Middle frontal gyrus (tissue), 1 donor: ENCODE results near the gene ZC3H18.

Experiments used
- DNase-seq: peaks from one replicate; pipeline ENCODE4 v3.0.0-alpha.2; 2015; ENCODE audit warnings: low spot score; ENCODE audit errors: extremely low spot score

ZC3H18 gene

DNA sequence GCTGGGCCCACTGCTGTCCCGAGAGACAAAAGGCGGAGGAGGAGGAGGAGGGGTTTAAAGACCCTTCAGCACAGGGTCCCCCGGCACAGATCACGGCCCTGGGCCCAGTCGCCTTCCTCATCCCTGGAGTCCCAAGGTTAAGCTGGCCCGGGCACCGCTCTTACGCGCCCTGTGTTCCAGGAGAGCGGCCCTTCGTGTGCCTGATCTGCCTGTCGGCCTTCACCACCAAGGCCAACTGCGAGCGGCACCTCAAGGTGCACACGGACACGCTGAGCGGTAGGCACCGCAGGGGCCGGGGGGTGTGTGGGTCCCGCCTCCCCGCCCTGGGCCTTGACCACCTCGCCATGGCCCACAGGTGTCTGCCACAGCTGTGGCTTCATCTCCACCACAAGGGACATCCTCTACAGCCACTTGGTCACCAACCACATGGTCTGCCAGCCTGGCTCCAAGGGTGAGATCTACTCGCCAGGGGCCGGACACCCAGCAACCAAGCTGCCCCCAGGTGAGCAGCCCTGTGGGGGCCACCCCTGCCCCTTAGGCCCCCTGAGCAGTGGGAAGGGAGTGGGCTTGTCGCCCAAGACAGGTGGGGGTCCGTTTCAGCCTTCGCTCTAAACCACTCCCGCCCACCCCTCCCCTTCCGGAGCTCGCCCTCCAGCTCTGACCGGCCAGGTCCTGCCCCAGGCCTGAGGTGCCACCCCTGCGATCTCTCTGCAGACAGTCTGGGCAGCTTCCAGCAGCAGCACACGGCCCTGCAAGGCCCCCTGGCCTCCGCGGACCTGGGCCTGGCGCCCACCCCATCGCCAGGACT, 37.6 kb upstream of the ZC3H18 start:
- no peak for DNase-seq

DNA sequence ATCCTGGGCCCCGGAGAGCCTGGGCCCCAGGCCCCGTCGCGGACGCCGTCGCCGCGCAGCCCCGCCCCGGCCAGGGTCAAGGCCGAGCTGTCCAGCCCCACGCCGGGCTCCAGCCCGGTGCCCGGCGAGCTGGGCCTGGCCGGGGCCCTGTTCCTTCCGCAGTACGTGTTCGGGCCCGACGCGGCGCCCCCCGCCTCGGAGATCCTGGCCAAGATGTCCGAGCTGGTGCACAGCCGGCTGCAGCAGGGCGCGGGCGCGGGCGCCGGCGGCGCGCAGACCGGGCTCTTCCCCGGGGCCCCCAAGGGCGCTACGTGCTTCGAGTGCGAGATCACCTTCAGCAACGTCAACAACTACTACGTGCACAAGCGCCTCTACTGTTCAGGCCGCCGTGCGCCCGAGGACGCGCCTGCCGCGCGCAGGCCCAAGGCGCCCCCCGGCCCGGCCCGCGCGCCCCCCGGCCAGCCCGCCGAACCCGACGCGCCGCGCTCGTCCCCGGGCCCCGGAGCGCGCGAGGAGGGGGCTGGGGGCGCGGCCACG, 36.8 kb upstream of the ZC3H18 start:
- DNase-seq = peak; percentile 66

DNA sequence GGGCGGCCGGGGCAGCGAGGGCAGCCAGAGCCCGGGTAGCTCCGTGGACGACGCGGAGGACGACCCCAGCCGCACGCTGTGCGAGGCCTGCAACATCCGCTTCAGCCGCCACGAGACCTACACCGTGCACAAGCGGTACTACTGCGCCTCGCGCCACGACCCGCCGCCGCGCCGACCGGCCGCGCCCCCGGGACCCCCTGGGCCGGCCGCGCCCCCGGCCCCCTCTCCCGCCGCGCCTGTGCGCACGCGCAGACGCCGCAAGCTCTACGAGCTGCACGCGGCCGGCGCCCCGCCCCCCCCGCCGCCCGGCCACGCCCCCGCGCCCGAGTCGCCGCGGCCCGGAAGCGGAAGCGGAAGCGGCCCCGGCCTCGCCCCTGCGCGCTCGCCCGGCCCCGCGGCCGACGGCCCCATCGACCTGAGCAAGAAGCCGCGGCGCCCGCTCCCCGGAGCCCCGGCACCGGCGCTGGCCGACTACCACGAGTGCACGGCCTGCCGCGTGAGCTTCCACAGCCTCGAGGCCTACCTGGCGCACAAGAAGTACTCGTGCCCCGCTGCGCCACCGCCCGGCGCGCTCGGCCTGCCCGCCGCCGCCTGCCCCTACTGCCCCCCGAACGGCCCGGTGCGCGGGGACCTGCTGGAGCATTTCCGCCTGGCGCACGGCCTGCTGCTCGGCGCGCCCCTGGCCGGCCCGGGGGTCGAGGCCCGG, 36.1 kb upstream of the ZC3H18 start:
- DNase-seq = peak; percentile 18

DNA sequence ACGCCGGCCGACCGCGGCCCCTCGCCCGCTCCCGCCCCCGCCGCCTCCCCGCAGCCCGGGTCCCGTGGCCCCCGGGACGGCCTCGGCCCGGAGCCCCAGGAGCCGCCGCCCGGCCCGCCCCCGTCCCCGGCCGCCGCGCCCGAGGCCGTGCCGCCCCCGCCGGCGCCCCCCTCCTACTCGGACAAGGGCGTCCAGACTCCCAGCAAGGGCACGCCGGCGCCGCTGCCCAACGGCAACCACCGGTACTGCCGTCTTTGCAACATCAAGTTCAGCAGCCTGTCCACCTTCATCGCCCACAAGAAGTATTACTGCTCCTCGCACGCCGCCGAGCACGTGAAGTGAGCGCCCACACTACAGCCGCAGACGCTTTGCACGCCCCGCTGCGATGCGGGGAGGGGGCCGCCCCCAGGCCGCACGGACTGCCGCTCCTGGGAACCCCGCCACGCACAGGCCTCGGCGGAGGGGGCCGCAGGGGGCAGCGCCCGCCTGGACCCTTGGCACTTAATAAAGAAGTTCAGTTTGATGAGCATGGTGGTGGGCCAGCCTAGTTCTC, 35.5 kb upstream of the ZC3H18 start:
- DNase-seq = no peak

DNA sequence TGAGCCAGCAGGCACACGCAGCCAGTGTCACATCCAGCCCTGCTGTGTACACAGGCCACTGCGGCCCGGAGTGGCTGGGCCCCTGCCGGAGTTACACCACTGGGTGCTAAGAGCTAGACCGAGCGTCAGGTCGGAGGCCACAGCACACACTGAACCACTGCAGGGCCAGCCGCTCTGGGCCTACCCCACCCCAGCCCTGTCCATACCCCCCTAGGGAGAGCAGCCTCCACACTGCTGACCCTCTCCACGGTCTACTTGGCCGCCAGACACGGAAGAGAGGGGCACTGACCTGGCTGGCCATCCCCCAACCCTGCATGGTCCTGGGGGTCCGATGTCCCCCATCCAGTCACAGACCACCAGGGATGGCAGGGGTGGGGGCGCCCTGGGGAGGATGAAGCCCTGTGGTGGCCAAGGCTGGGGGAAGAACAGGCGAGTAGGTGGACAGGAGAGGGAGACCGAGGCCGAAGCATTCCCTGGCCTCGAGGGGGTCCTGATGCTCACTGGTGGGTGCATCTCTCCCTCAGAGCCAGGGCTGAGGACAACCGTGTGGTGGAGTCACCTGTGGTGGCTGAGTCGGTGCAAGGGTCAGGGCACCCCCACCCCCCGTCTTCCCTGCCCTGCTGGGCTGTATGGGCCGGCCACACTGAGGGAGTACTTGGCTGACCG, 34.9 kb upstream of the ZC3H18 start:
- no peak for DNase-seq

DNA sequence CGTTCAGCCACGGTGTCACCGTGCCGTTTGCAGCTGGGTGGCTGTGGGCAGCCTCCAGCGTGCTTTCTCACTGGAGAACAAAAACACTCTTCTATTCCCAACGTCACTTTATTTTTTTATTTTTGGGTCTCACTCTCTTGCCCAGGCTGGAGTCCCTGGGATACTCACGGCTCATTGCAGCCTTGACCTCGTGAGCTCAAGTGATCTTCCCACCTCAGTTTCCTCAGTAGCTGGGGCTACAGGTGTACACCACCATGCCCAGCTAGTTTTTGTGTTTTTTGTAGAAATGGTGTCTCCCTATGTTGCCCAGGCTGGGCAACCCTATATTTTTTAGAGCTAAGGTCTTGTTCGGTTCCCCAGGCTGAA, 34.4 kb upstream of the ZC3H18 start:
- DNase-seq = no peak

DNA sequence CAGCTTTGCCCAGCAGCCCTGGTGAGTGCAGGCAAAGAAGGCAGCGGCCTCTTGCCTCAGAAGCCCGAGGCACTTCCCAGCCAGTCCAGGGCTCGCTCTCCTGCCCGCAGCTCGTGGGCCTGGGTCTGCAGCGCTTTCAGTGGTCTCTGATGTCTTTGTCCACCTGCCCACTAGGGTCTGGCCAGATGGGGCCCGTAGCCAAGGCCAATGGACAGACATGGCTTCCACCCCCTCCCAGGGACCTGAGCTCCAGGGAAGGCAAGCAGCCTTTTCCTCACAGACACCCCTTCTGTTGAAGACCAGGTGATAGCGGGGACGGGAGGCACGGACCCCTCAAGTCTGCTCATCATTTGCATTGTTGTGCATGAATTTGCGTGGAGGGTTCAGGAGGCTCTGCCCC, 33.7 kb upstream of the ZC3H18 start:
- DNase-seq = no peak

DNA sequence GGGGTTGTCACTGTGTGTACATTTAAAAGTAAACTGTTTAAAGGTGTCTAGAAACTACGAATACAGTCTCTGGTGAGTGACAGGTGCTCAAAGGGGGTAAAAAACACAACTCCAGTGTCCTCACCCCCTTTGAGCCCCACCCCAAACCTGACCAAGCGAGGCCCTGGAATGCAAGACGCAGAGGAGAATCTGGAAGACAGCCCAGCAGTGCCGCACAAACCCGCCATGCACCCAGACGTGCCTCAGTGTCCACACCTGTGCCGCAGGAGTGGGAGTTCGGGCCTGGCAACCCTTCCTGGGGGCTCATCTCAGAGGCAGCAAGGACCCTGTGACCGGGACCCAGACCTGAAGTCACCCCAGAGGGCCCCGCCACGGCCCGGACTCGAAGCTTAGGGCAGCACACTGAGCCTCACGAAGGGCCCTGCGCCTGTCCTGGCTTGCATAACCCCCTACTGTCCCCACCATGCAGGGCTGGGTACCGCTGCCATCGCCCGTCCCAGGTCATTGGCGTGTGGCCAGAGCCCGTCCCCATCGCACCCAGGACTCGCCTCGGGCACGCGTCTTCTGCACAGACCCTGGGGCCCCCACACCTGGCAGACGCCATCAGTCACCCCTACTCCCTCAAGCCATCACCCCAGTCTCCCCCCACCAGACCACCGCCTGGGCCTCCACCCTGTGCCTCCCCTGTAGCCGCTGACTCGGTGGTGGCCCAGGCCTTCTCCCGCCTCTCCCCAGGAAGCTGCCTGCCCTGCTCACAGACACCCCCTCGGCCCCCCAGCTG, 33.0 kb upstream of the ZC3H18 start:
- DNase-seq = no peak

DNA sequence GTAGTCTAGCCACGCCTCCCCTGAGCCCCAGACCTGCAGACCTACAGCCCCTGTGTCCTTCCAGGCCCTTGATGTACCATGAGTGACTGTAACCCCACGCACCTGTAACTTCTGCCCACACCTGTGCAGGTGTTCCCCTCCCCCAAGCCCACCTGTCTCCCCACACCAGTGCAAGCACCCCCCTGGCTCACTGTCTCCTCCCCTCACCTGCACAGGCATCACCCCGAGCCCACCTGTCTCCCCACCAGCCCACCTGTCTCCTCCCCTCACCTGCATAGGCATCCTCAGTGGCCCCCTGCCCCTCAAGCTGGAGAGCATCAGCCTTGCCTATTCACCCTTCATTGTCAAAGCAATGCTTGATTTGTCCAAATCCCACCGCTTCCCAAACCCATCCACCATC, 32.3 kb upstream of the ZC3H18 start:
- DNase-seq = no peak

DNA sequence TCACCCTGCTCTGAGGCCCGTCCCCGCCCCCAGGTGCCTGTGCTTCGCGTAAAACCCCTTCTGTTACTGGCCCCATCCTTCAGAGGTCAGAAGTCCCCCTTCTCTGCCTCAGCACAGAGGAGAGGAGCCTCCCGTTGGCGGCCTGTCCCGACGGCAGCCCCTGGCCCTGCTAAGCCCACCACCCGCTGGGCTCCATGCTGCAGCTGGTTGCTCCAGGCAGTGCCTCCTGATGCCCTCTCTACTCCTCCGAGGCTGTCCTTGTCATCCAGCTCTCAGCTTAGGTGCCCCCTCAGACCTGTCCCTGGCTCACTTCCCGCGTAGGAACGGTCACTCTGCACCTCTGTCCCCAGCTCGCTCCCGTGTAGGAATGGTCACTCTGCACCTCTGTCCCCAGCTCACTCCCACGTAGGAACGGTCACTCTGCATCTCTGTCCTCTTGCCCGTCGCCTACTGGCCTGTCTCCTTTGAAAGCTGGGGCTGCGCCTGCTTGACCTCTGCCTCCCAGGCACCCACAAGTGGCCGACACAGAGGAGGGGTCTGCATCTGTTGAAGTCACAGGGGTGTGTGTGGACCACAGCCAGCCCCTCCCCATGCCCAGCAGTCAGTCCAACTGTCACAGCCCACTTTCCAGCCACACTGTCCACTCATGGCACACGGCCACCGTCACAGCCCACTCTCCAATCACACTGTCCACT, 31.7 kb upstream of the ZC3H18 start:
- DNase-seq = no peak

DNA sequence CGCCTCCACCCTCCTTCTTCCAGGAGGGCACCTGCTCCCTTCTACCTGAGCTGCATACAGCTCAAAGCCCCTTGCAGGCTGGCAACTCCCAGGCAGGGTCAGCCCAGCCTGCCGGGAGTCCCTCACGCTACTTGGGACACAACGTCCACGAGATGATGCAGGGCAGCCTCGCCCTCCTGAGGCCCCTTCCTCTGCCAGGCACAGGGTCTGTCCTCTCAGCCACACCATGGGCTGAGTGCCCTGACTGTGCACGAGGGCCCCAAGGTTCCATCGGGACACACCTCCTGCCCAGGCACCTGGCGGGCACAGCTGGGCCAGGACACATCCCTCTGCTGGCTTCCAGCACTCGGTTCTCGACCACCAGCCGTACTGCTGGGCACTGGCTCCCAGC, 30.9 kb upstream of the ZC3H18 start:
- no peak for DNase-seq

DNA sequence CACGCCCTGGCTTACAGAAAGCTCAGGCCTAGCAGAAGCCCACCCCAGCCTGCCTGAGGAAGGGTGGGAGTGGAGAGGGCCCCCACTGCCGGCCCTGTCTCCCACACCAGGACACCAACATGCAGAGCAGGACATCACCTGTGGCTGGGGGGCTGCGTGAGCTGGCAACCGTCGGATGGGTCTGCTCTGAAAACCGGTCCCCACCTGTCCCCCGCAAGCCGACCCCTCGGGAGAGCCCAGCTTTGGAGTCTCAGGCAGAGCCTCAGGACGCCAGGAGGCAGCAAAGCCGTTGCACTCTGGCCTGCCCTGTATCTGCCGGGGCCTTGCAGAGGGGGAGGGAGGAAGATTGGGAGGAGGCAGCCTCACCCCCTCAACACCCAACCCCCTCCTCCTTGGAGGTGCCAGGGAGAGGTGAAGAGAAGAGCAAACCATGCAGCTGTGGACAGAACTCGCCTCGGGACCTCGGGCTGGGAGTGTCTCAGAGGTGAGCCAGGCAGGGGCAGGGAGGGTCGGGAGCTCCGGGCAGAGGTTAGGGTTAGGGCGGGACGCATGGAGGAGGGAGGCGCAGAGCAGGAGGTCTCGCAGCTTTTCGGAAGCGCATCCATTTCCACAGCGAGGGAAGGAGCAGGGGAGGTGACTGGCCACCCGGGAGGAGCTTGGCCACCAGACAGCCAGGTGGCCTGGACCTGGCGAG, 30.4 kb upstream of the ZC3H18 start:
- no peak for DNase-seq

DNA sequence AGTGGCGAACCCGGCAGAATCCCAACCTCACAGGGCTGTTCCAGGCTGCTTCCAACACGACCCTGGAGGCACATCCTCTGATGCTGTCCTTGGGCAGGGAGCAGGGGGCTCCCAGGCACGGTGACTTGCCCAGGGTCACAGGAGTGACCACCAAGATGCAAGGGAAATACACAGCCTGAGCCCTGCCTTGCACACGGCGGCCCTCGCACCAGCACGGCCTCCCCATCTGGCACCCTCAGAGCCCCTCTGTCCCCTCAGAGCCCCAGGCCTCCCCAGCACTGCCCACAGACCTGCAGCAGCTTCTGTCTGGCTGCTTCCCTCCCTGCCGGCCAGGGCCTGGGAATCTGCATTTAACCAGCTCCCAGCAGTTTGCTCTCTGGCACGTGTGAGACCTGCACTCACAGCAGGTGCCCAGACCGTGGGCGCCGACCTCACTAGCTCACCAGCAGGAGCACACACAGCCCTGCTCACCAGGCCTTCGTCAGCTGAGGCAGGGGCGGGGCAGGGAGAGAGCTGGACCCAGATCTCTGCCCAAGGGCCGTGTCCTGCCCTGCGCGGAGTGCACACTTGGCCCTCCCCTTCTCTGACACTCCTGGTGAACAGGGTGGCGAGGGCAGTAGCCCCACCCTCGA, 29.7 kb upstream of the ZC3H18 start:
- no peak for DNase-seq

DNA sequence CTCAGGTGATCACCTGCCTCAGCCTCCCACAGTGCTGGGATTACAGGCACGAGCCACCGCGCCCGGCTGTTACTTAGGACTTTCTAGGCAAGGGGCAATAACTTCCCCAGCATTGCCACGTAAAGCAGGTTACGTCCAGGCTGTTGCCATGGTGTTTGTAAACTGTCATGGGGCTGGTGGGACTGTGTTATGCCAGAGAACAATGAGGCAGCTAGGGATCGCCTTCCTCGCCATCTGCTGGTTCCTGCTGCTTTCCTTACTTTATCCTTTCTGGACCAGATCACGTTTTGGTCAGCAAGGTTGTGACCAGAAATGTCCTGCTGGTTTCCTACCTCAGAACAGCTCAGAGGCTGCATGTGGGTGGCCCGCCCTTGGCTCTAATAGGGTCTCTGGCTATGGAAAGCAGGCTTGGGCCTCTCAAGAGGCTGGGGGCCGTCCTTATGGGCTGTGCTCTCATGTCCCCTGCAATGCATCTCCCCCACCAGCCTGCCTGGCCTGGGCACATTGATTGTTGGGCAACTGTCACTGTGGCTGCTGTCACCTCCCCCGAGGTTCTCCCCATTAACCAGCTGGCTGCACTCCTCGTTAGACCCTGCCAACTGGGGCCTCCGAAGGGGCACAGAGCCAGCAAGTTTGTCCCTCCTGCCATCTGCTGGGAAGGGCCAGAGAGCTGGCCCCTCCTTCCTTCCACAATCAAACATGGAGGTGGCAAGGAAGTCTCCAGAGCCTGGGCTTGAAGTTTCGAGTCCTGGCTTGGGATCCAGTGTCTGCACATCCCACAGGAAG, 28.2 kb upstream of the ZC3H18 start:
- DNase-seq = no peak

DNA sequence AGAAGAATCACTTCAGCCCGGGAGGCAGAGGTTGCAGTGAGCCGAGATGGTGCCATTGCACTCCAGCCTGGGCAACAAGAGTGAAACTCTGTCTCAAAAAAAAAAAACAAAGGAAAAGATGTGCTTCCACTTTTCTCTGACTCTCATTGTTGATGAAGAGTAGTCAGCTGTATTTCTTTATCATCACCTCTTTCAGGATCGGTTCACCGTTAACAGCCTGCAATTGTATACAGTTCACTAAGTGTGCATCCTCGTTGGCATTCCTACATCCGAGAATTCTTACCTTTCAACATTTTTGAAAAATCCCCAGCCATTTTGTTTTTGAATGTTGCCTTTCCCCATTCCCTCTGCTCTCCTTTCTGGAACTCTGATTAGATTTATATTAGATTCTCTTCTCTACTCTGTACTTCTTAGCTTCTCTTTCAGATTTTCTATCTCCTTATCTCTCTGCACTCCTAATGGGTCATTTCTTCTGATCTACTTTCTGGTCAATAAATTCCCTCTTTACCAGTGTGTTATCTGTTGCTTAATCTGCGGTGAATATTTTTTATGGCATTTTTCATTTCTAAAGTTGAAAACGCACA, 26.9 kb upstream of the ZC3H18 start:
- no peak for DNase-seq

DNA sequence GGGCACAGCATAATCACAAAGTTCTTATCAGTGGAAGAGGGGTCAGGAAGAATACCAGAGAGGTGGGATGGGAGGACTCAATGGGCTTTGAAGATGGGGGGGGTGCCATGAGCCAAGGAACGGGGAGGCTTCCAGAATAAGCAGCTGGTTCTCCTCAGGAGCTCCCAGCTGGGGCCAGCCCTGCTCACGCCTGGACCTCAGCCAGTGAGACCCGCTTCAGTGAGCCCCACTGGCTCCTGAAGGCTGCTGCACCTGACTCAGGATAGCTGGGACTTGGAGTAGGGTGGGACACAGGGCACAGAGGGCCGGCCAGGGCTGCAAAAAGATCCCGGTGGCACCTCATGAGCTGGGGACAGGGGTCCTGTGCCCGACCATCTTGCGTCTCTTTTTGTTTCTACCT, 24.4 kb upstream of the ZC3H18 start:
- DNase-seq = no peak

DNA sequence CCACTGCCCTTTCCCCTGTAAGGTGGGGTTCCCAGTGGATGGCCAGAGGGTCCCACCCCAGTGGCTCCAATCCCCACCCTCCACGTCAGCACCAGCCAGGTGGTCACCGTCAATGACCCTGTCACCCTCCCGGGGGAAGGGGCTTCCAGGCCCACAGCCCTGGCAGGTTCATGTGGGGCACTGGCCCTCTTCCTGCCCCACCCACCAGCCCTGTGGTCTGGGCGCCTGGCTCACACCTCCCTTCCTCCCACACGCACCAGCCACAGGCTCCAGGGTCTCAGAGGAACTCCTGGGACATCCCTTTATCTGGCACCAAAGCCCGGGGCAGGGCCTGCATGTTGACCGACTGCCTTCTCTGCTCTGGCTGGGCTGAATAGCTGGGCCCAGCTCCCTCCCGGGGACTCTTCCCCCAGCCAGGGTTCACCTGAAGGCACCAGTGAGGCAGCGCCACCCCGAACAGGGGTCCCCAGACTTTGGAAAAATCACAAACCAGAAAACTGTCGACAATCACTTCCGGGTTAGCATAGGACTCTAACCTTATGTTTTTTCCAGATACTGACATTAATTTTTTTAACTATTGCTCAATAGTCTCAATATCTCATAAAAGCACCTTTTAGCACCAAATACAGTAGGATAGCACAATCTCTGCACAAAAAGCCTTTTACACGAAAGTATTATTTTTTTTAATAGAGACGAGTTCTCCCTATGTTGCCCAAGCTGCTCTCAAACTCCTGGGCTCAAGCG, 21.9 kb upstream of the ZC3H18 start:
- no peak for DNase-seq

DNA sequence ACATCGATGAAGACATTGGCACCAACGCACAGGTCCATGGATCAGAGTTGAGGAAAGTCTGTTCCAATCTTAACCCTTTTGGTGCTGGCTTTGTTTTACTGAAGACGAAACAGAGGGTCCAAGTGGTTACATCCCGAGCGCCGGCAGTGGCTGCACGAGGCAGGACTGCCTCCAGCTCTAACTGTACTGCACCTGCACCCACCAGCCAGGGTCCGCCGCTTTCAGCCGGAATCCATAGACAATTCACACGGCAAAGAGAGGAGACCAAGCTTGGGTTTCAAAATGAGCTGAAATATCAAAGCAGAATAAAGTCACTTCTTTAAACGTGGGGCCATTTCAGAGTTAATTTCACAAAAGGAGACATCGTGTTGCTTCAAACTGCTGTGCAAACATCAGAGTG, 21.2 kb upstream of the ZC3H18 start:
- no peak for DNase-seq
